ENCODE measurements around the gene CENPN.

DNA sequence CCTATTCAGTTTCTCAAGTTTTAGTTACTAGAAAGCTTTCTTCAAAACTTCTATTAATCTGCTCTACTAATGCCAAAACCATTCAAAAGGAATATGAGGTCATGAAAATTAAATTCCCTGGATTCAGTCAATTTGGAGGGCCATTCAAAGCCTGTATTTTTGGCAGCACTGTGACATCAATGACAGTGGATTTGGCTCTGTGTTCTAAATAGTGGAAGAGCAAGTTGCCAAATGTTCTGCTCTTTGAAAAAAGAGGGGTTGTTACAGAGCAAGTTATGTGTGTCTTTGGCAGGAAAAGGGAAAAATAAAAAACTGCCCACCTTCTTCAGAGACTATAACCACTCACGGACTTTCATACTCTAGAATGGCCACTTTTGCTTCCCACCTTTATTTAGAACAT lies 73.2 kb downstream of the CENPN start:
- TF ChIP-seq POLR2A (IDR thresholded peaks at IDR 0.05) (no peak), EP300 (IDR thresholded peaks at IDR 0.05) (no peak)

All from tibial nerve (tissue), 3 donors.